ENCODE results near the gene GSTO2.

The GSTO2 gene

DNA sequence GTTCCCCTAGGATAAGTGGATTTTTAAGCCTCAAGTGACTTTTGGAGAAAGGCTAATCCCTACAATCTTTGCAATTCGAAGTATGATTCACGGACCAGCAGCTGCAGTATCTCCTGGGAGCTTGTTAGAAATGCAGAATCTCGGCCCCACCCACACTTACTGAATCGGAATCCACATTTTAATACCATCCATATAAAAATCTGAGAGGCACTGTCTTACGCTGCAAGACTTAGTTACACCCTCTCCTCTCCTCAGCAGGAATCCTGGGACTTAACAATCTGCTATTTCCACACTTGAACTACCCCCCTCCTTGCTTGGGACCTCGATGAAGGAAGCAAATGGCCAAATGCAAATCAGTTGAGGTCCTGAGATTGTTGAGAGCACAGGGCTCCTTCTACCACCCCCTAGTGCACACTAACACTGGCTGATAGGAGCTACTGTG is 48.3 kb downstream of the GSTO2 start:
- TF ChIP-seq, protein P1, sequence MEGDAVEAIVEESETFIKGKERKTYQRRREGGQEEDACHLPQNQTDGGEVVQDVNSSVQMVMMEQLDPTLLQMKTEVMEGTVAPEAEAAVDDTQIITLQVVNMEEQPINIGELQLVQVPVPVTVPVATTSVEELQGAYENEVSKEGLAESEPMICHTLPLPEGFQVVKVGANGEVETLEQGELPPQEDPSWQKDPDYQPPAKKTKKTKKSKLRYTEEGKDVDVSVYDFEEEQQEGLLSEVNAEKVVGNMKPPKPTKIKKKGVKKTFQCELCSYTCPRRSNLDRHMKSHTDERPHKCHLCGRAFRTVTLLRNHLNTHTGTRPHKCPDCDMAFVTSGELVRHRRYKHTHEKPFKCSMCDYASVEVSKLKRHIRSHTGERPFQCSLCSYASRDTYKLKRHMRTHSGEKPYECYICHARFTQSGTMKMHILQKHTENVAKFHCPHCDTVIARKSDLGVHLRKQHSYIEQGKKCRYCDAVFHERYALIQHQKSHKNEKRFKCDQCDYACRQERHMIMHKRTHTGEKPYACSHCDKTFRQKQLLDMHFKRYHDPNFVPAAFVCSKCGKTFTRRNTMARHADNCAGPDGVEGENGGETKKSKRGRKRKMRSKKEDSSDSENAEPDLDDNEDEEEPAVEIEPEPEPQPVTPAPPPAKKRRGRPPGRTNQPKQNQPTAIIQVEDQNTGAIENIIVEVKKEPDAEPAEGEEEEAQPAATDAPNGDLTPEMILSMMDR (IDR thresholded peaks at IDR 0.05) = no peak

DNA sequence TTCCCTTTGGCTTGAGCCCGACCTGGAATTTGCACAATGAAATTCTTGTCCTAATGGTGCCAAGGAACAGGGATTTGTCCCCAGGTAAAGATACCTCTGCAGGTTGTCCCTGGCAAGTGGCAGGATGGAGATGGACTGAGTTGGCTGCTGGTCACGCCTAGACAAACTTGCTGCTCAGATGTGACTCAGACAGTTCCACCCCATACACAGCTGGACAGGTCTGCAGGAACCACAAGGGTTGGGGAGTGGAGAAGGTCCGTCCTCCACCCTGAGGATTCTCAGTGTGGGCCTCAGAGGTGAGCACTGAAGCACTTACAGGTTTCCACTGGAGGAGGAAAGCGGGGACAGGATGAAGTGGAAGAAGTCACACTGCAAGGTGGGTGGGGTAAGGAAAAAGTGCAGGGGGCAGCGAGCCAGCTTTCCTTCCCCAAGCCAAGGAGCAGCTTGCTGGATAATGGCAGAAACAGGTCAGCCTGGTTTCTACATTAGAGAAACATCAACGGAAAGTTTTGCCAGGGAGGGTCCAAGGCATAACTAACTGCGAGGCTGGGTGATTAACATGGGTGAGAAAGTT is 48.8 kb downstream of the GSTO2 start:
- TF ChIP-seq, protein P1 (IDR thresholded peaks at IDR 0.05) = no peak

DNA sequence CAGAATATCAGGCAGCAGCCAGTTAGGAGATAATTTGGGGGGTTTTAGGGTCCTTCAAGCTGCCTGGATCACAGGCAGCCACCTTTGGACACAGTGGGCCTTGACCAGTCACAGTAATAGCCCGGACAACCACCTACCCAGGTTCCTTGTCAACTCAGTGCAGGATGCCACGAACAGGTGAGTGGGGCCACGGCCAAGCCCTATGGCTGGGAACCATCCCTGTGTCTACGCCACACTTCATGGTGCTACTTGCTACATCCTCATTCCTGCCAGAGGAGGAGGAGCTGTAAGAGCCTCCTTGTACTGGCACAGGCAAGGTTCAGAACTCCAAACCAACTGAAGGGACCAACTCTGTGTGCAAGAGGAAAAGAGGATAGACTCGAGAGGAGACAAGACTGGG is 49.3 kb downstream of the GSTO2 start:
- TF ChIP-seq, protein P1 (IDR thresholded peaks at IDR 0.05) = no peak

GRCh38 chr10:104318810-104319741 is 50.1 kb downstream of the GSTO2 start:
- TF ChIP-seq, protein P1 (IDR thresholded peaks at IDR 0.05) = no peak

DNA sequence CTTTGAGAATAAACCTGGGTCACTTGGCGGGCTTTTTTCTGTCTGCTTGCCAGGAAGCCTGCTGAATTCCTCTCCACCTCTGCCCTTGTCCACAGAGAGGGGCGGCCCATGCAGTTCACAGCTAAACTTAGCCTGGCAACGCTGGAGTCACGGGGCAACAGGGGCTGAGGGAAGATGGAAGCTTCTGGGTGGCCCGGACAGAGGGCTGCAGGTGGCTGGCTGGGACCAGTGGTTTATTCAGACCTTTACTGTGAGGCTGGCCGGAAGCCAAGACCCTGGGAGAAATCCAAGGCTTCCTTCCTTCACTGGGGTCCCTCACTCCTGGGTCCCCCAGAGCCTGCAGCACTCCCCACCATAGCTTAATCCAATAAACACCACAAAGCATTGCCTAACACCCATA is 52.2 kb downstream of the GSTO2 start:
- TF ChIP-seq, protein P1 (IDR thresholded peaks at IDR 0.05) = no peak

- TF ChIP-seq, protein P1 (IDR thresholded peaks at IDR 0.05) = no peak
These were observed 52.9 kb downstream of the GSTO2 start for GRCh38 chr10:104321725-104322415.

GRCh38 chr10:104322416-104322782 is 53.4 kb downstream of the GSTO2 start:
- TF ChIP-seq, protein P1 (IDR thresholded peaks at IDR 0.05) = no peak
